Gastrocnemius medialis (tissue), 4 donors: ENCODE results near the gene ZNF276.

Source experiments
- POLR2A ChIP-seq, 2 donors: fragments of 450-650 bp; IDR thresholded peaks; one replicate each; pipeline ENCODE4 v1.6.1; 2017; ENCODE audit warnings: antibody characterized with exemption in 2 of 2, mild to moderate bottlenecking in 2 of 2, moderate library complexity in 2 of 2
- TF ChIP-seq, protein P1 (sequence below), 5 experiments: fragments of 450-650 bp in 3 of 5; fragments of 200-600 bp in 2 of 5; sonication (generic) in 2 of 5; IDR thresholded peaks in 4 of 5; conservative IDR thresholded peaks in 1 of 5; 1 replicate in 4 of 5; 2 replicates in 1 of 5; pipeline ENCODE4 v1.5.1; 2016 to 2019; ENCODE audit warnings: antibody characterized with exemption in 5 of 5, mild to moderate bottlenecking in 3 of 5, moderate library complexity in 3 of 5

DNA sequence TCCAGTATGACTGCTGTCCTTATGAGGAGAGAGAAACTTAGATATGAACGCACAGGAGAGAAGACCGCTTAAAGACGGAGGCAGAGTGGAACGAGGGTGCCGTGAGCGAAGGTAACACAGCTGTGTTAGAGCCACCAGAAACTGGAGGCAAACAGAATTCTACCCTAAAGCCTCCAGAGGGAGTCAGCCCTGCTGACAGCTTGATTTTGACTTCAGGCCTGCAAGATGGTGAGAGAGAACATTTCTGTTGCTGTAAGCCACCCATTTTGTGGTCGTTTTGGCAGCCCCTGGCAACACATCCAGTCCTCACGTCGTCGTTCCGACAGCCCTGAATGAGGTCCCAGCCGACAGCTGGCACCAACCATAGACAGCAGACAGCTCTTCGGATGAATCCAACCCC is 17.1 kb upstream of the ZNF276 start:
- TF ChIP-seq, protein P1, sequence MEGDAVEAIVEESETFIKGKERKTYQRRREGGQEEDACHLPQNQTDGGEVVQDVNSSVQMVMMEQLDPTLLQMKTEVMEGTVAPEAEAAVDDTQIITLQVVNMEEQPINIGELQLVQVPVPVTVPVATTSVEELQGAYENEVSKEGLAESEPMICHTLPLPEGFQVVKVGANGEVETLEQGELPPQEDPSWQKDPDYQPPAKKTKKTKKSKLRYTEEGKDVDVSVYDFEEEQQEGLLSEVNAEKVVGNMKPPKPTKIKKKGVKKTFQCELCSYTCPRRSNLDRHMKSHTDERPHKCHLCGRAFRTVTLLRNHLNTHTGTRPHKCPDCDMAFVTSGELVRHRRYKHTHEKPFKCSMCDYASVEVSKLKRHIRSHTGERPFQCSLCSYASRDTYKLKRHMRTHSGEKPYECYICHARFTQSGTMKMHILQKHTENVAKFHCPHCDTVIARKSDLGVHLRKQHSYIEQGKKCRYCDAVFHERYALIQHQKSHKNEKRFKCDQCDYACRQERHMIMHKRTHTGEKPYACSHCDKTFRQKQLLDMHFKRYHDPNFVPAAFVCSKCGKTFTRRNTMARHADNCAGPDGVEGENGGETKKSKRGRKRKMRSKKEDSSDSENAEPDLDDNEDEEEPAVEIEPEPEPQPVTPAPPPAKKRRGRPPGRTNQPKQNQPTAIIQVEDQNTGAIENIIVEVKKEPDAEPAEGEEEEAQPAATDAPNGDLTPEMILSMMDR (IDR thresholded peaks at IDR 0.05 in 4 of 5, conservative IDR thresholded peaks at IDR 0.05 in 1 of 5), result no peak
- no peak for TF ChIP-seq POLR2A (IDR thresholded peaks at IDR 0.05)
